HG03045 (cell line): ENCODE results near the gene HNRNPC.
"Not testable (repeated sequence)": the region's sequence is repeated elsewhere in the genome, so short reads cannot be mapped to it uniquely, and the experiment has no call there.

Experiments used
- ATAC-seq: cut with Tn5 transposase; IDR thresholded peaks from one replicate; pipeline ENCODE4 v1.9.1; 2021; ENCODE audit warnings: mild to moderate bottlenecking, moderate library complexity; ENCODE audit not compliant: unreplicated experiment

HNRNPC gene

DNA sequence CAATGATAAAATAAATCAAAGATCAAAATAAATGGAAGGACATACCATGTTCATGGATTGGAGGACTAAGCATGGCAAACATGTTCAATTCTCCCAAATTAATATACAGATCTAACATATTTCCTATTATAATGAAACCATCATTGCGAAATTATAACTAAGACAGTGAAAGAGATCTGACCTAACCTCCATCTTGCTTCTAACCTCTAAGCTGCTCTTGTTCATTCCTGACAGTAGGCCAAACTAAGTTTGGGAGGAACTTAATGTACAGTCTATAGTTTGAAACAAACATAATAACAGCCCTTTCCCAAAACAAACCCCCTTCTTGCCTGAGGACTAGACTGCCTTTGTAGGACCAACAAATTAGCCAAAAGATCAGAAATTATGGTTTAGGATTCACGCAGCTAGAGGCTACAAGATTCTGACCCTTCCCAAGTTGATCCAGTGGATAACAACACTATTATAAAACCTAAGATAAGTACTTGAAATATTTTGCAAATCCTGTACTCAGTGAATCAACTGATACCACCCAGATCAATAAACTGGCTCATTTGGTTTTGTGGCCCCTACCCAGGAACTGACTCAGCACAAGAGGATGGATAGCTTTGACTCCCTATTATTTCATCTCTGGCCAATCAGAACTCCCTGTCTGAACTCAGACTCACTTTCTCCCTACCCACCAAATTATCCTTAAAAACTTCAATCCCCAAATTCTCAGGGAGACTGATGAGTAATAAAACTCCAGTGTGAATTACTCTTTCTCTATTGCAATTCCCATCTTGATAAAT lies 71.6 kb downstream of the HNRNPC start:
- no peak for ATAC-seq

DNA sequence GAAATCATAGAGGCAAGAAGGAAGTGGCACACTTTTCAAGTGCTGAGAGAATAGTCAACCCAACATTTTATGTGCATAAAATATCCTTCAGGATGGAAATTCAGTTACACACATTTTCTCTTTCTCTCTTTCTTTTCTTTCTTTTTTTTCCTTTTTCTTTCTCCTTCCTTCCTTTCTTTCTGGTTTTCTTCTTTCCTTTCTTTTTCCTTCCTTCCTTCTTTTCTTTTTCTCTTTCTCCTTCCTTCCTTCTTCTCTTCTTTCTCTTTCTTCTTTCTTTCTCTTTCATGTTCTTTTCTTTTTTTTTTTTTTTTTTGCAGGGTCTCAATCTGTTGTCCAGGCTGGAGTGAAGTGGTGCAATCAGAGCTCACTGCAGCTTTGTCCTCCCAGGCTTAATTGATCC lies 74.6 kb downstream of the HNRNPC start:
- ATAC-seq = no peak

DNA sequence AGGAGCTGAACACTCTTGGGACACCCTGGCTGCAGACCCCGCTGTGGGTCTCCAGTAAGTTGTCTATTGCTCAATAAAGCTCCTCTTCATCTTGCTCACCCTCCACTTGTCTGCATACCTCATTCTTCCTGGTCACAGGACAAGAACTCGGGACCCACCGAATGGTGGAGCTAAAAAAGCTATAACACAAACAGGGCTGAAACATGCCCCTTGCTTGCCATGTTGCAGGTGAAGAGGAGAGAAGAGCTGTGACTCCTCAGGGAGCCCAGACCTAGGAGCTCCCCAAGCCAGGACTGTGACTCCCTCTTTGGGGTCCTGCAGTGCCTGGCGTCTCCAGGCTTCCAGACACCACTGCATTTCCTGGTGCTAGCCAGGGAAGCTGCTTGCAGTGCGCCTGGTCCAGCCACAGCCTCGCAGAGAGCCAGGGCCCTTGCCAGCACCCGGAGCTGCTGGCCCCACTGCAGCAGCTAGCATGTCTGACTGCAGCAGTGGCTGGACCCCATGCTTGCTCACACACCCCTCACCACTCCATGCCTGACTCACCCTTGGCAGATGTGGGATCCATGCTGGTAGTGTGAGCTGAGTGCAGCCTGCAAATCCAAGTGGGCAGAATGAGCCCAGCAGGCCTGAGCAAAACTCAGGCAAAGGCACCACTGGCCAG lies 76.2 kb downstream of the HNRNPC start:
- no peak for ATAC-seq

DNA sequence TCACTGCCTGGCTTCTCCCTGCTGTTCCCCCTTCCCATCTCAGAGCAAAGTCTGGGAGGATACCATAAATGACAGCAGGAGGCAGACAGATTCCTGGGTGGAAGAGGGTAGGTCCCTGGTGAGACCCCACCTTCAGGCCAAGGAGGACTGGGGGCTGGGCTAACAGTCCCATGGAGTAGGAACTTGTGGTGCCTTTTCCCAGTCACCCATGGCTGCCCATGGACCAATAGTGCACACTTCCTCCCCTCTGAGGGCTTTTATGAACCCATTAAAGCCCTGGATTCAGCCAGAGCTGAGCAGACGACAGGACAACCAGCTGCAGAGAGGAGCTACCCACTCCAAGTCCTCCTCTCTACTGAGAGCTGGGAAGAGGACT lies 76.8 kb downstream of the HNRNPC start:
- ATAC-seq = no peak

DNA sequence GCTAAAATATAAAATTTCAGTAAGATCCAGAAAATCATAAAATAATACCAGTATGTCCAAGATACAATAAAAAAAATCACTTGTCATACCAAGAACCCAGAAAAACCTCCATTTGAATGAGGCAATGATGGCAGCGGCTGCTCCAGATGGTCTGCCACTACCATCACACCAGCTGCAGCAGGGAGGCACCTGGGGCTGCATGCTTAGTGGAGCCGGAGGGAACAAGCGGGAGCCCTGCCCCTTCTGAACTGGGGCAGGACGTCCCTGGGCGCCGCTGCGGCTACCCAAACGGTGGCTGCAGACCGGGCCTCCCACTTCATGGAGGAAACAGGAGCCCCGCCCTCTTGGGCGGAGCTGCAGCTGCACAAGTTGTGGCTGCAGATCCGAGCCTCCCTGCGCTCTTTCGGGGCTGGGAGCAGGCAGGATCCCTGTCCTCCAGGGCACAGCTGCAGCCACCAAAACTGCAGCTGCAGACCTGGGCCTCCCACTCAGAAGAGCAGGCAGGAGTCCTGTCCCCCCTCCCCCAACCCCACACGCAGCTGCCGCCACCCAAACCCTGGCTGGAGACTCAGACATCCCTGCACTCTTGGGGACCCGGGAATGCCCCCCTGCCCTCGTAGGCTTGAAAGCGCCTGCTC lies 77.3 kb downstream of the HNRNPC start:
- ATAC-seq = peak; percentile 84

DNA sequence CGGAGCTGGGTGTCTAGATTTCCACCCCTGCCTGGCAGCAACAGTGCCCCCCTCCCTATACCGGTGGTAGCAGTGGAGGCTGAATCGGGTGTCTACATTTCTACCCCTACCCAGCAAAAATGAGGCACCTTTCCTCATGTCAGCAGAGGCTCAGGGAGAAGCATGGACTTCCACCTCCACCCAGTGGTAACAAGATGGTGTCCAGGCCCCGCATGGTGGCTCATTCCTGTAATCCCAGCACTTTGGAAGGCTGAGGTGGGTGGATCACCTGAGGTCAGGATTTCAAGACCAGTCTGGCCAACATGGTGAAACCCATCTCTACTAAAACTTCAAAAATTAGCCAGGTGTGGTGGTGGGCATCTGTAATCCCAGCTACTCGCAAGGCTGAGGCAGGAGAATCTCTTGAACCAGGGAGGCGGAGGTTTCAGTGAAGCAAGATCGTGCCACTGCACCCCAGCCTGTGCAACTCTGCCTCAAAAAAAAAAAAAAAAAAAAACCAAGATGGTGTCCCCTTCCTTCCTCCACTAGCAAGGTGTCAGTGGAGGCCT lies 77.9 kb downstream of the HNRNPC start:
- ATAC-seq = no peak

DNA sequence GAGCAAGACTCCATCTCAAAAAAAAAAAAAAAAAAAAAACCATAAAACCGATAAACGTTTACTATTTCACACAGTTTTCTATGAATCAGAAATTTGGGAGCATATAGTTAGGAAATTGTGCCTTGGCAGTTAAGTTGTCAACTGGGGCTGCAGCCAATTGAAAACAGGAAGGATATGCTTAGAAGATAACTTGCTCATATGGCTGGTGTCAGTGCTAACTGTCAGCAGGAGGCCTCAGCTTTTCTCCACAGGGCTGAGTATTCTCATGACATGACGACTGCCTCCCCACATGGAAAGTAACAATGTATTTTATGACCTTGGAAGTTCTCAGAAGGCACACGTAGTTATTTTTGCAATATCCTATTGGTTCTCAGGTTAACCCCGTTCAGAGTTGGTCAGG lies 83.8 kb downstream of the HNRNPC start:
- ATAC-seq = no peak

DNA sequence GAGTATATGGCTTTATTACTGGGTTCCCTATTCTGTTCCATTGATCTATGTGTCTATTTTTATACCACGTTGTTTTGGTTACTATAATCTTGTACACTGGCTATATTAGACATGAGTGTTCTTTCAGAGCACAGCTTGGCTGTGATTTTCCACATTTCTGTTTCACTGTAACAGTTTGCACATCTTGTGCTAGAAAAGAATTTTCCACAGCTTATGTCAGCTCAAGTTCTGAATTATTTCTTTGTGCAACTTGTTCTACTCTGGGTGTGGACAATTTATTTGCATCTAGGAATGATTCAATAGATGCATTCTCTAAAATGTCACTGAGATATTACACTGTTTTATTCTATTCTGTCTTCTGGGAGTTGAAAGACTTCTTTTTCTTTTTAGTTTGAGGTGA lies 85.0 kb downstream of the HNRNPC start:
- ATAC-seq = no peak

DNA sequence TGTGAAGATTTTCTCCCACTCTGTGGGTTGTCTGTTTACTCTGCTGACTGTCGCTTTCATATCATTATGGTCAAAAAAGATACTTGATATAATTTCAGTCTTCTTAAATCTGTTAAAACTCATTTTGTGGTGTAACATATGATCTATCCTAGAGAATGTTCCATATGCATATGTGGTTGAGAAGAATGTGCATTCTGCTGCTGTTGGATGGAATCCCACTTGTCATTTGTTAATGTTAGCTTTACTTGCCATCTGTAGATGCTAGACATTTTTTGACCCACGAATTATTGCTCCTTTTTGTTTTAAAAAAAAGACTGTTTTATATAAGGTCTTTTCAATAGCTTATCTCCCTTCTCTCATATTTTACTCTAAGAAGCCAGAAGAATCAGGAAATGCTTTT lies 87.1 kb downstream of the HNRNPC start:
- ATAC-seq = no peak

DNA sequence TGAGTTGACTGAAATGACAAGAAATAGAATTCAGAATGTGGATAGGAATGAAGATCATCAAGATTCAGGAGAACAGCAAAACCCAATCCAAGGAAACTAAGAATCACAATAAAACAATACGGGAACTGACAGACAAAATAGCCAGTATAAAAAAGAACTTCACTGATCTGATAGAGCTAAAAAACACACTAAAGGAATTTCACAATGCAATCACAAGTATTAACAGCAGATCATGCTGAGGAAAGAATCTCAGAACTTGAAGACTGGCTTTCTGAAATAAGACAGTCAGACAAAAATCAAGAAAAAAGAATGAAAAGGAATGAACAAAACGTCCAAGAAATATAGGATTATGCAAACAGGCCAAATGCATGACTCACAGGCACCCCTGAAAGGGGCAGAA lies 98.1 kb downstream of the HNRNPC start:
- no peak for ATAC-seq

DNA sequence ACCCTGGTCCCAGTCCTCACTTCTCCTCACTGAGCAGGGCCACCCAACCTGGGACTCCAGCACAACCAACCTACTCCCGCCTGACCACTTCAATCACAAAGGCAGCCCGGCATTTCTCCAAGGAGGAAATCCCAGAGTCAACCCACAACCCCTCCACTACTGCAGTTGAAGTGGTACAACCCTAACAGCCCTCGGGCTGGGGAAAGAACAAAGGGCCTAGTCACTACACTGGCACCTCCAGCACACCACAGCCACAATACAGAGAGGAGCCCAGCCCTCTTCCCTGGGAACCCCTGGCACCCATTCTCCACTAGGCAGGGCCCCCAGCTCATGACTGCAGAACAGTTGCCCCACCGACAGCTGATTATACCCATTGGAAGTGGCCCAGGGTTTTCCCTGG lies 99.7 kb downstream of the HNRNPC start:
- no peak for ATAC-seq

DNA sequence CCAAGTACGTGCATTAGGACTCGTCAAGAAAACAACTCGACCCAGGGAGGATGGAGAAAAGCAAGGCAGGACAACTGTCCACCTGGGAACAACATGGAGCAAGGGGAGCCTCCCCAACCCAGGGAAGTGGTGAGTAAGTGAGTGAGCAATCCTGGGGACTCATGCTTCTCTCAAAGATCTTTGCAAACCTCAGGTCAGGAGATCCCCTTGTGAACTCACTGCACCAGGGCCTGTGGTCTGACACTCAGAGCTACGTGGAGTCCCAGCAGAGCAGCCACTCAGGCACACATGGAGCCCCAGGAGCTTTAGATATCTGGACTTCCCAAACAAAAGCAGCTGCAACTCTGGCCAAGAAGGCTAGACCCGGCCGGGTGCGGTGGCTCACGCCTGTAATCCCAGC lies 101.2 kb downstream of the HNRNPC start:
- ATAC-seq = no peak

DNA sequence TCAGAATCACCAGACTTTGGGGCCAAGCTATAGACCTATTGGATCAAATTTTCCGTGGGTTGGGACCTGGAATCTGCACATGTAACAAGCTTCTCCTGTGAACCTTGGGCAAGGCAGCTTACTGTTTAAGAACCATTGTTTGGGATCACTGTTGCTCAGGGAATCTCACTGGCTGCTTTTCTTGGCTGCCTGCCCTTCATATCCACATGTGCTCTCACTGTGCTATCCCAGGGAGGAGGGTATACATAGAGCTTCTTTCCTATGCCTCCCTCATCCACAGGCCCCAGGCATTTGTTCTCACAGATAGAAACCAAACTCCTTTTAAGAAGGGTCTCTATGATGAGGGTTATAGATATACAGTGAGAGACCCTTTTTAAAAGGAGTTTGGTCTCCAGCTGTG lies 103.6 kb downstream of the HNRNPC start:
- ATAC-seq = not testable (repeated sequence)

DNA sequence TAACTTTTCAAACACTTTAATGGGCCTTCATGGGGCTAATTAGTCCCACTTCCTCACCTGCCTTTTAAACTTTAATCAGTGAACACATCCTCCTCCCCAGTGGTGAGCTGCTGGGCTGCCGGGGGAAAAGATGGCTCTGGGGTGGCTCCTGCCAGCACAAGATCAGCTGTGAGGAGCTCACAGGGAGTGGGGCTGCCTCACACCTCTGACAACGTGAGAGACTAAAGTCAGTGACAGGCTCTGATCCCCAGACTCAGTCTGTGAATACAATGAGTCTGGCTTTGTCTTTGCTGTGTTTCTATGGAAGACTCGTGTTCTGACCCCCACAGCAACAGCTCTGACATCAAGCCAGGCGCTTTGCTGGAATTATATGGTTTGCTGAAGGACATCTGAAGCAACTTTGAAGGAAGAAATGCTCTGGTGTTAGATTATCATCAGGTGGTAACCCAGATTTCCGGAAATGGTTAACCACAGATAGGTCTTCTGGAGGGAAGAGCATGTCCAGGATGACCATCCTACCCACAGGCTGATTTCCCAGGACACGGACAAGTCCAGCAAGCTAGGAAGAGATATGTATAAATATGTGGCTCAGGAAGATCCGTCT lies 104.1 kb downstream of the HNRNPC start:
- not testable (repeated sequence) for ATAC-seq

DNA sequence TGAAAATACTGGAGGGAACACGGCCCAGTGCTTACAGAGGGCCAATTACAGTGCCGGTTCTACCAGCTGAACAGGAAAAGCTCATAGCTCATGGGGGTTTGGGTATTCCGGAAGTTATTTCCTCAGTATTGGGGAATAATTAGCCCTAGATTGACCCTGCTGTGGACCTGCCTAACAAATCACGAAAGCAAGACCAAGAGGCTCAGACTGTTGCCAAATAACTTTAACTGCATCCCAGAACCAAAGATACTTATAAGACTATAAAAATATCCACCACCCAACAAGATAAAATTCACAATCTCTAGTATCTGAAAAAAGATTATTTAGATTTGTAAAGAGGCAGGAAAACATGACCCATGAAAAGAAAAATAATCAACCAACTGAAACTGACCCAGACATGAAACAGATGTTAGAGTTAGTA lies 105.4 kb downstream of the HNRNPC start:
- no peak for ATAC-seq

DNA sequence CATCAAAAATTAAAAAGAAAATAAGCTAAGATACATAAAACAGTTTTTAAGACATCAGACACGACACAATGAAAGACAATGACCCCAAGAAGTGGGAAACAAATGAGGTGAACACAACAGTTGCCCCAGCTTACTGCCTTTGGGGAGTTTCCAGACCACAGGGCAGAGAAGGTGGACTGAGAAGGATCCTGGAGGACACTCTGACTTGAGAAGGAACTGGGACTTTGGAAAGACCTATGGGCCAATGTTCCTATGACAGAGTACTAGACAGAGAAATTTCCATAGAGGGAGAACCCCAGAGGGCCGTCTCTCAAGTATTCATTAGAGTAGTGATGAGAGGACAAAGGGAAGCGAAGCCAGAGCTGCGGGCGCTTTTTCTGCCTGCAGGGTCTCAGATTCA lies 107.2 kb downstream of the HNRNPC start:
- no peak for ATAC-seq

DNA sequence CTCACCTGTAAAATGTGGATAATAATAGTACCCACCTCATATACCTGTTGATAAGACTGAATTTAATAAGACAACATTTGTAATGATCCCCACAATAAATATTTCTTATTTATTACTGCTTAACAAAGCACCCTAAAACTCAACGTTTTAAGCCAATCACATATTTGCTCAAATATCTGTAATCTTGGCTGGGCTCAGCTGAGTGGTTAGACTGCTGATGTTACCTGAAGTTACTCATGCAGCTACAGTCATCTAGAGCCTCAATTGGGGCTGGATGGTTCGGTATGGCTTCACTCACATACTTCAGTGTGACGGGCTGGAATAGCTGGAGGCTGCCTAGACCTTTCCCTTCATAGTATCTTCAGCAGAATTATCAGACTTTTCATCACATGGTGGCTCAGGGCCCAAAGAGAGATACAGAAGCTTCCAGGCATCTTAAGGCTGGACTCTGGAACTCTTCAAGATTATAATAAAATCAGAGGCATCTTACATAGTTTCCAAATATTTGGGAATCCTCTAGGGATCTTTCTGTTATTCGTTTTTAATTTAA lies 109.1 kb downstream of the HNRNPC start:
- ATAC-seq = no peak
